SHP77 (cell line): ENCODE data around the gene FYB1.
"Not testable (repeated sequence)": the region's sequence is repeated elsewhere in the genome, so short reads cannot be mapped to it uniquely, and the experiment has no call there.

Experiments used
- DNase-seq, 2 experiments: peaks; one replicate each; lab custom pipeline; 2025; lab: John Stamatoyannopoulos, UW

FYB1 gene

GRCh38 chr5:39228596-39228995 is 9.2 kb upstream of the FYB1 start:
- DNase-seq = no peak

DNA sequence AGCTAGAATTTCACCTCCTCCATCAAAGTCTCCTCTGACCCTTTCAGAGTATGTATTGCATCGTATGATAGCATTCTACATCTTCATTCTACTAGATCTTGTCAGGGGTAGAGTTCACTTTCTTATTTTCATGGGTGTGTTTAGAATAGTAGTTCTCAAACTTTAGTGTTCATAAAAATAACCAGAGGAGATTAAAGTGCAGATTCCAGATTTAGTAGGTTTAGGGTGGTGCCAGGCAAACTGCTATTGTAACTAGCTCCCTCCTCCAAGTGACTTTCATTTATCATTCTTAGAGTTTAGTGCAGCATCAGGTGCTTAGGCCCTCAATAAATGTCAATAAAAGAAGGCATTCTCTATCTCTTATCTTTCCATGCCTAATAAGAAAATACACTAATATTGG is 7.2 kb upstream of the FYB1 start:
- DNase-seq = no peak

DNA sequence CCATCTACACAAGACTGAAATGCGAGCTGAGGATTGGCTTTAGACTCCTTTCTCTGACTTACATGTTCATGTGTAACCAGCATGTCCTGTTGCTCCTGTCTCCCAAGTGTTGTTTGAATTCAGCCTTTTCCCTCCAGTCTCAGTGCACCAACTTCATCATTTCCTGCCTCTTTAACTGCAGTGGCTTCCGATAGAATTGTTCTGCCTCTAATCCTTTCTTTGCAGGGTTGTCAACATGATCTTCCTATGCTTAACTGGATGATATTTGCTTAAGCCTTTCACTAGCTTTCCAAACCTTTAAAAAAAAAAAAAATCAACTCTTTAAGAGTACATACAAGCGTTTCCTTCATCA is 6.7 kb upstream of the FYB1 start:
- DNase-seq = no peak

DNA sequence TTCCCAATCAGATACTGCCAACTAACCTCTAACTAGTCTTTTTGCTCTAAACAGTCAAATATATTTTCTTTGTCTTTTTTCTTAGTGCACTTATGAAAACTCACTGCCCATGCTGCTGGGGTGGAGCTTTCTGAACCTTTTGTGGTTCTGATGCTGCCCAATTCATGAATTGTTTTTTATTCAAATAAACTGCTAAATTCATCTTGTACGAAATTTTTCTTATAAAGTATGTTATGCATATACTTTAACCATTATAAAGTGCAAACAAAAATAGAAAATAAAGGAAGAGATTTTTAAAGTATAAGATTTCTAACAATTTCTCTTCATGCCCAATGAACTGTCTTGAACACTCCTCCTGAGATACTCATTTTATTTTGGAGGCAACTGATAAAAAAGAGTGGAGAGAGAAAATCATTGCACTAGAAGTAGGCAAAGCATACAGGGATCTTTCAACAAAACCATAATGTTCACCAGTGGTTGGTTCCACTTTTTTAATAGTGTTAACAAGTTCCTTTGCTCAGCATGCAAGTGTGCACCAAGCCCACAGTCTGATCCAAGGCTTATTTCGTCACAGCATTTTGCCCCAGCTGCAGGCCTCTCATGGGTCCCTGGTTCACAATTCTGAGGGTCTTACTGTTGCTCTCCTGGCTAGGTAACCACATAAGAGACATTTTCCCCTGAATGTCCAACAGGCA is 6.2 kb upstream of the FYB1 start:
- no peak for DNase-seq

DNA sequence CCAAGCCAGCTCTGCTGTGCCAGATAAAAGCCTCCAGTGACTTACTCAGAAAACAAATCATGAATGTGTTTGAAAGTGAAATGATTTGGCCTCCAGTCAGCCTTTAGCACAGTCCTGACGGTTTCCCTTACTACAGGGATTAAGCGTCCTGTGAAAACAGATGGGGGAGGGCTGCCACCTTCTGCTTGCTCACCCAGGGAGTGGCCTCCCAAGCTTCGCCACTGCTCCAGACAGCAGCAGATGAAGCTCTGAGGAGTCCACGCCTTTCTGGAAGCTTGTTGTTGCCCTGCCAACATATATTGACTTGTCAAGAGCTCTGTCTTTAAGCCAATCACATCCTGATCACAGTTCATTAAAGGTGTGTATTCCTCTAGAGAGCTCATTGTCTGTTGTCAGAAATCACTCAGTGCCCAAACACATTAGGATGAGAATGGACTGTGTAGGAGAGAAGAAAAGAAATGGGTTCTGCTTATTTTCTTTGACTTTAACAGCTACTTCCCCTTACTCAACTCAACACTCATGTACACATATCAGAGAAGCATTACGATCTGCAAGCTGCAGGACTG is 4.9 kb upstream of the FYB1 start:
- no peak for DNase-seq

DNA sequence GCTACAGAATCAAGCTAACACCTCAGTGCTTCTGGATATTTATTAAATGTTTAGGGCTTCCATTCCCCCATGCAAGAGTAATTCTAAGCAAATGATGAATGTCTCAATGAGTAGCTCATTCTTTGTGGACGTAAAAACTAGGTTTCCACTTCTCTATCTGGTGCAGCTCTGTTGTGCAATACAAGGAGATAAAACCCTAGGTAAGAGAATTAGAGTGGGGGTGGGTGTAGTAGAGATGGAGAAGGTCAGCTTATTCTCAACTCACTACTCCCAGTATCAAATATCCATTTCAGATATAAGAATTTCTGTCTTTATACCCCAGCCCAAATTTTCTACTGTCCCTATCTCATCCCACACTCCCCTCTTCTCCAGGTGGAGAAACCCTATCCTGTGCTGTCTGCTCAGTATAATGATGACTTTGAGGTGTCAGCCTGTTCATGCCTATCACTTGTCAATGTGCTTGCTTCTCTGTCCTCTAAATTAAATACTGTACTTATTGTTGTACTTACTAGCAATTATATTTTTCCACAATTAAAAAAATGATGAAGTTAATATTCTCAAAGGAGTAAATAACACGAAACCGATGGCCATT is 4.3 kb upstream of the FYB1 start:
- no peak for DNase-seq

DNA sequence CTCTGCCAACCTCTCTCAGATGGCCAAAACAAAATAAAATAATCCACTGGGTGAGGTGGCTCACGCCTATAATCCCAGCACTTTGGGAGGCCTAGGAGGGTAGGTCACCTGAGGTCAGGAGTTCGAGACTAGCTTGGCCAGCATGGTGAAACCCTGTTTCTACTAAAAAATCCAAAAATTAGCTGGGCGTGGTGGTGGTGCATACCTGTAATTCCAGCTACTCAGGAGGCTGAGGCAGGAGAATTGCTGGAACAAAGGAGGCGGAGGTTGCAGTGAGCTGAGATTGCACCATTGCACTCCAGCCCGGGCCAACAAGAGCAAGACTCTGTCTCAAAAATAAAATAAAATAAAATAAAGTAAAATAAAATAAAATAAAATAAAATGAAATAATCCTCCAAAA is 2.3 kb upstream of the FYB1 start:
- DNase-seq = not testable (repeated sequence)

GRCh38 chr5:39220280-39221030 is 1.1 kb upstream of the FYB1 start:
- DNase-seq = no peak

DNA sequence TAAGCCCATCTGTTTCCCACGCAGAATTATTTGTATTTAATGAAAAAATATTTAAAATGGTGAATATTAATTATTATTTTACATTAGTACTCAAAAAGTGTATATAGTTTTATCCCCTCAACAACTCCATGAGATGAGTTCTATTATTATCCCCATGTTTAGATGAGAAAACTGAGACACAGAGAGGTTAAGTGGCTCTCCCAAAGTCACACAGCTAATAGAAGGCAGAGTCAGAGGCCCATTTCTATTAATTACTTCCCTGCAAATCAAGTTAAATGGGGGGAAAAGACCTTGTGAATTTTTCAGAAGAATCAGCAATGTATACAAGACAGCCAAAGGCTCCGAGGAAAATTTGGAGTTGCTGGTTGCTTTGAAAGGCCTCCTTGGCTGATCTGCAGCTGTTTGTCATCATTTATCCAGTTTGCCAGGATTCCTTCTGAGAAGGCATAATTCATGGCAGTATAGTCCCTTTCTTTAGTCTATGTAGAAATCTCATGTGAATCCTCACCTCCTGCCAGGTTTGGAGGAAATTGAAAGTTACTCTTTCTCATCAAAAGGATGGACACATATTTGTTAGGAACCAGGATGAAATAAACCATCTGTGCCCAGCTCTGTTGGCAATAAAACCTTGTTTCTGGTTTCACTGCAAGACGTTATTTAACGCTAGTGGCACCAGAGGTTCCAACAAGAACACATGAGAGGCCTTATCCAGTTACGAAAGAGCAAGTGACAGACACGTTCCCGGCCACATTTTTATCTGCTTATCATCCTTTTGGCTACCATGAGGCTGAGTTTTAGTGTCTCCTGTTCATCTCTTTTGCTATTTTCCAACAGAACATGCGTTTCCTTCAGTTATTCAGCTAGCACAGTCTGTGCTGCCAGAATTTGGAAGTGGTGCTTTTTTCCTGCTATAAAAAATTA is 621 bp downstream of the FYB1 start:
- no peak for DNase-seq

DNA sequence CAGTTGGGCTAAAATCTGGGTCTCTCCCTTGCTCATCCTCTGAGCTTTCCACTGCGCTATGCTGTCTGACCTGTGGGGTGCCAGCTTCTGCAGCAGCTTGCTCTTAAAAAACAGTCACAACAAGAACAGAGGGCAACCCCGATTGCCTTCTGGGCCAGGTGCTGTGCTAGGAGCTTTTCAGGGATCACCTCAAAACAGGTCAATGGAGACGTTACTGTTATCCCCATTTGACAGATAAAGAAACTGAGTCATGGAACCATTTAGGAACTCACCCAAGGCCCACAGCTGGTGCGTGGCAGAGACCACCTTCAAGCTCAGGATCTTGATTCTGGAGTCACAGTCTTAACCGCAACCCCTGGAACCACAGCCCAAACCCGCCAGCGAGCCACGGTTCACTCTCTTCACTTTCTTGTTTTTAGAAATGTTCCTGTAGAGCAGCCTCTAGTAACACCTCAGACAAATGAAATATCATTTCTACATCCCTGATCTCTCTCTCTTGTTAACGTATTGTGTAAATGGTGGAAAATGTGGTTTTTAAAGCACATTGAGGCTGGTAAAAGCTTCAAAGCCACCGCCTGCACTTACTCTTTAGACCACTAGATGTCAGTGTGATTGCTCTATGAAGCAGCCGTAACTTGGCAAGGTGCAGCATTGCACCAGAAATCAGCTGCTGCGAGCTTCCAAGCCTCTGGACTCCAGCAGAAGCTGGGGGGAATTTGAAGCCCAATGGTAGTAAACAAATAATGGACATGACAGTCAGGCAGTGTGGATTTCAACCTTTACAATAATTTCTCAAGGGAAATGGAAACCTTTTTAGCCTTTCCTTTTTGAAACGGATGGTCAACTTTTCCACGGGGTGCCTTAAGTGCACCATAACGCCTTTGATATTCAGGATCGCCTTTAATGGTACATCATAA is 1.7 kb downstream of the FYB1 start:
- peak; percentile 84 to 87 for DNase-seq

- DNase-seq = no peak
These were observed 2.7 kb downstream of the FYB1 start for GRCh38 chr5:39216631-39217030.

DNA sequence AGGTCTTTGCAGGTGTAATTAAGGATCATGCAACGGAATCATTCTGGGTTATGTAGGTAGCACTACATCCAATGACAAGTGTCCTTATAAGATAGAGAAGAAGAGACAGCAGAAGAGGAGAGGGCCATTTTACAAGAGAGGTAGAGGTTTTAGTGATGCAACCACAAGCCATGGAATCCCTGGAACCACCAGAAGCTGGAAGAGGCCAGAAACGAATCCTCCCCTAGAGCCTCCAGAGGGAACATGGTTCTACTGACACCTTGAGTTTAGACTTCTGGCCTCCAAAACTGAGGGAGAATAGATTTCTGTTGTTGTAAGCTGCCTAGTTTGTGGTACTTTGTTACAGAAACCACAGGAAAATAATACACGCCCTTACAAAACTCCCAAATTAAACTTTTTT is 3.5 kb downstream of the FYB1 start:
- DNase-seq = no peak

- DNase-seq = no peak
These were observed 4.3 kb downstream of the FYB1 start for GRCh38 chr5:39214912-39215709.

GRCh38 chr5:39213447-39214207 is 5.7 kb downstream of the FYB1 start:
- no peak for DNase-seq

DNA sequence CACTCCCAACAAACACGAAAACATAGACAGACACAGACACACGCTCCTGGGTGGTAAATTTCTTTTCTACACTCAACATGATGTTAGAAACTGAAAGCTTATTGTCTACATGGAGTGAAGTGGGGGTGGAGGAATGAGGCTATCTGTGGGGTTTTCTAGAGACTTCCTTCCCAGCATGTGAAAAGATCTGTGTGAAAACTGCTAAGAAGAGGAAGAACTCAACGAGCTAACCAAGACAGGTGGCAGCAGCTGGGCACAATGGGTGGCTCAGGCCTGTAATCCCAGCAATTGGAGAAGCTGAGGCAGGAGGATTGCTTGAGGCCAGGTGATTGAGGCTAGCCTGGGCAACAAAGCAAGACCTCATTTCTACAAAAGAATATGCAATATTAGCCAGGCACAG is 7.6 kb downstream of the FYB1 start:
- no peak for DNase-seq

DNA sequence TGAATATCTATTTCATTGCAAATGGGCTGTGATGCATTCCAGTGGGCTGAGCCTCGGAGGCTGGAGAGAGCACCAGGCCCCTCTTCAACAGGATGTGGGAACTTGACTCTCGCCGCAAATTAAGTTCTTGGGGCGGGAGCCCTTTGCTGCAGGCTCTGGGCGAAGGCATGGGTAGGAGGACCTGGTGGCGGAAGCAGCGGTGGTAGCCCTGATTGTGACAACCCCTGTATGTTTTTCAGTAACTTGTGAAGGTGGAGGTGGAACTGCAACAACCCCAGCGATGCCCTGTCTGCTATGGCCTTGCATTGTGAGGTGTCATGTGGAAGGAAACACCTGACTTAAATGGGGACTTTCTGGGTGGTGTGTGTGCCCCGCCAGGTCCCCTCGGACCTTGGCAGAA is 9.4 kb downstream of the FYB1 start:
- DNase-seq = no peak

DNA sequence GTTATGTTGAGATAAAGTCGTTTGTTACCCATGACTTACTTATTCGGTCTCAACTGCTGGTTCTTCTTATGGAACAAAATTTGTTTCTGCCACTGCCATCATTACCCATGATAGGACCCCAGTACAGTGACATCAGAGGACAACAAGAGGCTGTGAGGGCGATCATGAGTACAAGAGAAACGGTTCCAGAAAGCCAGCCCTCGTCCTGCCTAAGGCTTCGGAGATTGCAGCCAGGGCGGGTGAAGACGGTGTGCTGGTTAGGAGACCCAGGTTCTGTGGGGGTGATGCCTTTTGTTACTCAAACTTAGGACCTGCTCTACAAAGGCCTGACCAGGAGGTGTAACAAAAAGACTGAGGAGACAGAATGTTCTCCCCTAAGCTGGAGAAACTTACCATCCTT is 10.9 kb downstream of the FYB1 start:
- no peak for DNase-seq

GRCh38 chr5:39207345-39208045 is 11.9 kb downstream of the FYB1 start:
- no peak for DNase-seq
